Measurements from ENCODE around the gene SPCS3. TPM values are rescaled to one million over a fixed set of nuclear protein-coding genes. Genes with fewer than 3 reads are reported as not detected.

SPCS3 gene
- total RNA-seq, 4 donors from 2014 or later, result 72.1 to 84.0 (median 80.6) TPM

GRCh38 chr4:176380352-176381157, 60.8 kb downstream of the SPCS3 start:
- TF ChIP-seq, protein P1, sequence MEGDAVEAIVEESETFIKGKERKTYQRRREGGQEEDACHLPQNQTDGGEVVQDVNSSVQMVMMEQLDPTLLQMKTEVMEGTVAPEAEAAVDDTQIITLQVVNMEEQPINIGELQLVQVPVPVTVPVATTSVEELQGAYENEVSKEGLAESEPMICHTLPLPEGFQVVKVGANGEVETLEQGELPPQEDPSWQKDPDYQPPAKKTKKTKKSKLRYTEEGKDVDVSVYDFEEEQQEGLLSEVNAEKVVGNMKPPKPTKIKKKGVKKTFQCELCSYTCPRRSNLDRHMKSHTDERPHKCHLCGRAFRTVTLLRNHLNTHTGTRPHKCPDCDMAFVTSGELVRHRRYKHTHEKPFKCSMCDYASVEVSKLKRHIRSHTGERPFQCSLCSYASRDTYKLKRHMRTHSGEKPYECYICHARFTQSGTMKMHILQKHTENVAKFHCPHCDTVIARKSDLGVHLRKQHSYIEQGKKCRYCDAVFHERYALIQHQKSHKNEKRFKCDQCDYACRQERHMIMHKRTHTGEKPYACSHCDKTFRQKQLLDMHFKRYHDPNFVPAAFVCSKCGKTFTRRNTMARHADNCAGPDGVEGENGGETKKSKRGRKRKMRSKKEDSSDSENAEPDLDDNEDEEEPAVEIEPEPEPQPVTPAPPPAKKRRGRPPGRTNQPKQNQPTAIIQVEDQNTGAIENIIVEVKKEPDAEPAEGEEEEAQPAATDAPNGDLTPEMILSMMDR (IDR thresholded peaks at IDR 0.05), result no peak
- DNase-seq (ENCODE audit: low spot score) (no peak), ATAC-seq (ENCODE audit: low FRiP score) (no peak)

Other genes with a start within 250 kb of the SPCS3 start
- not detected for gene SPATA4, start 124.4 kb upstream of the SPCS3 start, total RNA-seq
- not detected for gene ASB5, start 50.7 kb upstream of the SPCS3 start, total RNA-seq

All from omental fat pad (tissue), 4 donors.